Measurements from ENCODE around the gene GLIS1.

DNA sequence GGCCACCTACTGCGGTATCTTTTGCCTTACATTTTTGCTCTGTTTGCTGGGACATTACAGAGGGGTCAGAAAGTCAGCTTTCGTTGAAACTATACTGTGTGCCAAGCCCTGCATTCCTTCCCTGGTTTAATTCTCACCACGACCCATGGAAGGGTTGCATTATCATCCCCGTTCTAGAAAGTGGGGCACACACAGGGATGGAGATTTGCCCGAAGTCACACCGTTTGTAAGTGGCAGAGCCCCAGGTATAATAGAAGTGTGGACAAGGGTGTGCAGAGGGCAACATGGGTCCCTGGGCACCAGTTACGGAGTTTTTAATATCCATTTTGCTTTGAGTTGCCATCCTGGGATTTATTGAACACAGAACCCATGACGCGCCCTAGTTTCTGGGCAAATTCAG is 268.0 kb downstream of the GLIS1 start:
- no peak for TF ChIP-seq ESRRA (CRISPR knock-in tag; IDR thresholded peaks at IDR 0.05; ENCODE audit: borderline replicate concordance)
- TF ChIP-seq CREM (CRISPR knock-in tag; IDR thresholded peaks at IDR 0.05): no peak
- TF ChIP-seq, protein P1, sequence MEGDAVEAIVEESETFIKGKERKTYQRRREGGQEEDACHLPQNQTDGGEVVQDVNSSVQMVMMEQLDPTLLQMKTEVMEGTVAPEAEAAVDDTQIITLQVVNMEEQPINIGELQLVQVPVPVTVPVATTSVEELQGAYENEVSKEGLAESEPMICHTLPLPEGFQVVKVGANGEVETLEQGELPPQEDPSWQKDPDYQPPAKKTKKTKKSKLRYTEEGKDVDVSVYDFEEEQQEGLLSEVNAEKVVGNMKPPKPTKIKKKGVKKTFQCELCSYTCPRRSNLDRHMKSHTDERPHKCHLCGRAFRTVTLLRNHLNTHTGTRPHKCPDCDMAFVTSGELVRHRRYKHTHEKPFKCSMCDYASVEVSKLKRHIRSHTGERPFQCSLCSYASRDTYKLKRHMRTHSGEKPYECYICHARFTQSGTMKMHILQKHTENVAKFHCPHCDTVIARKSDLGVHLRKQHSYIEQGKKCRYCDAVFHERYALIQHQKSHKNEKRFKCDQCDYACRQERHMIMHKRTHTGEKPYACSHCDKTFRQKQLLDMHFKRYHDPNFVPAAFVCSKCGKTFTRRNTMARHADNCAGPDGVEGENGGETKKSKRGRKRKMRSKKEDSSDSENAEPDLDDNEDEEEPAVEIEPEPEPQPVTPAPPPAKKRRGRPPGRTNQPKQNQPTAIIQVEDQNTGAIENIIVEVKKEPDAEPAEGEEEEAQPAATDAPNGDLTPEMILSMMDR (IDR thresholded peaks at IDR 0.05): no peak
- no peak for TF ChIP-seq JUN (CRISPR knock-in tag; IDR thresholded peaks at IDR 0.05)
